ENCODE measurements around the gene PCAT6.

The PCAT6 gene

DNA sequence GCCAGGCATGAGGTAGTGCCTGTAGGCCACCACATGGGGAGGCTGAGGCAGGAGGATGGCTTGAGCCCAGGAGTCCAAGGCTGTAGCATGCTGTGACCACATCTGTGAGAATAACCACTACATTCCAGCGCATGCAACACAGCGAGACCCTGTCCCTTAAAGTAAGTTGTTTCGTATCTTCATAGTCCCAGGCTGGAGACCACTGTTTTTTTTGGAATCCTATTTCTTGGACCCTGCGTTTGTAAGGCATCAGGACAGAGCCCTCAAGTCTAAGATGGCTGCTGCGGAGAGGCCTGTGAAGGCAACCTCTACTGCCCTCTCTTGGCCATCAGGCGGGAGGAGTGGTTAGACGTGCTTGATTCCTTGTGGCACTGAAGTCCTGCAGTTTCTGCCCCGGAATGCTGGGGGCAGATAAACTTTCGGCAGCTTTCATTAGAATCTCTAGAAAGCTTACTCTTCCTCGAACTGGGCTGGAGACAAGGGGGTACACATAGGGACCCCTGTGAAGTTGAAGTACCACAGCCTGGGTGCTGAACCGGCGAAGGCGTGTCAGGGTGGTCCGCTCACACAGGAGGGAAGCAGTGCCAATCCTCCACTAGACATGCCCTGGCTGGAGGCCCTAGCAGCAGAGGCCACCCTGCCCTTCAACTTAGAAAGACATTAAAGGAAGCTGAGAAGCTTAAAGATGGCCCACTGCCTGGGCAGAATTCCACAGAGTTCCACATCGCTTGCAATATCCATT is 41.6 kb downstream of the PCAT6 start:
- peak; percentile 2 for DNase-seq

DNA sequence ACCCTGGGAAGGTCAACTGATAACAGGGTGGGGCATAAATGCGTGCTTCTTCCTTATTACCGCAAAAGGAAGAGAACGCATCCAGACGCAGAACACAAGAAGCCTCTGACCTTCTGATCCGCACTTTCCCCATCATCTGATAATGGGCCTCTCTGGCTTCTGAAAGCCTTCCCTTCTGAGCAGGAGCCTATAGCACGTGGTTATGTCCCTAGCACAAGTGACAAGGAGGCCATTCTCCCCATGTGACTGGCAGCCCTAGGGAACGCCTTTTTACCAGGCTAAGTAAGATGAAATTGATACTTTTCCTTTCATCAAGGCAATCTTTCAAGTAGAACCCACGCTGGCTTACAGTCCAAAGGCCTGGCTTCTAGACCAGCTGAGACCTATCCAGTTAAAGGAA is 44.0 kb downstream of the PCAT6 start:
- no peak for DNase-seq

DNA sequence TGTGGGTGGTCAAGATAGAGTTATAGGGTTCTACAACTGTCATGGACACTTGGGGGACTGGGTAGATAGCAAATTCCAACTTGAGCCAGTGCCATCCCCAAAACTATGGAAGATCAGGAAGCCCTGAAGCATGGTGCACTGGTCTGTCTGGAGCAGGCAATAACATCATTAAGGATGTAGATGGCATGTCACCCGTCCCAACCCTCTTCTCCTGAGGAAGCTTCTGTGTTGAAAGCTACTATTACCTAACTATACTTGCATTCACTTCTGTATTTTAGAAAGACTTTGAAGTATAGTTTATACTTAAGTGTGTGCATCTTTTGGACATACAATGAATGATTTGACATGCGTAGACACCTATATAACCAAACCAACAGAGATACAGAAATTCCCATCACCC is 45.3 kb downstream of the PCAT6 start:
- DNase-seq, result no peak

DNA sequence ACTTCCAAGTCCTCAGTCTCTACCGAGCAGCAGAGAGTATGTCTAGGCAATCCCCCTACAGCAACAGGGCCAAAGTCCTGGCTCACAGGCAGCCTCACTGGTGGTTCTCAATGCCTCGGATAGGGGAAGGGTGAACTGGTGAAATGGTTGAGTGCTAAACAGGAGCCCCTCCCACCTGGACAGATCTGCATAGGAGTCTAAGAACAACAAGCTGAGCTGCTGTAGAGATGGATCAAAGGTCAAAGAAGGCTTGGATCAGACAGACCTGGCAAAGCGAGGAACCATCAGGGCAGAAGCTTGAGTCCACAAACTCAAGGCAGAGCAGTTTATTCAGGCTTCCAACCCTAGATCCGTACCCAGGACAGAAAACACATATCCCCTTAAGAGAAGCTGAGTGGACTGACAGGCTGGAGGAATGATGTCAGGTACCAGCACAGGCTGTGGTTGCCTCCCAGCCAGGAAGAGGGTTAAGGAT is 46.4 kb downstream of the PCAT6 start:
- no peak for DNase-seq

DNA sequence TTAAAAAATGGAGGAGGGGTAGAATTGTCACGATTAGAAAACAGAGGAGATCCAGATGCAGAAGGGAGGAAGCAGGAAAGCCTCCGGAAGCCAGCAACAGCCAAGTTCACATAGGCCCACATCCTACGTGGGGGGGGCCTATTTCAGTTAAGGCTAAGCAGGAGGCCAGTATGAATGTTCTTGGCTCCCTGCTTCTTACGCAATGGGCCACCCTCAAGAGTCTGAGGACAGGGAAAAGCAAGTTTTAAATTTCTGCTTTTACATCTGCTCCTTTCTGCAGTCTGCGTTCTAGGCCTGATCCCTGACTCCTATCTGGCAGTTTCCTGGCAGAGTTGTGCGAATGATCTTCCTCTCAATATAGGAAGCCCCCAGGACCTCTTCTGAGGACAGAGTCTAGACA is 47.6 kb downstream of the PCAT6 start:
- no peak for DNase-seq

DNA sequence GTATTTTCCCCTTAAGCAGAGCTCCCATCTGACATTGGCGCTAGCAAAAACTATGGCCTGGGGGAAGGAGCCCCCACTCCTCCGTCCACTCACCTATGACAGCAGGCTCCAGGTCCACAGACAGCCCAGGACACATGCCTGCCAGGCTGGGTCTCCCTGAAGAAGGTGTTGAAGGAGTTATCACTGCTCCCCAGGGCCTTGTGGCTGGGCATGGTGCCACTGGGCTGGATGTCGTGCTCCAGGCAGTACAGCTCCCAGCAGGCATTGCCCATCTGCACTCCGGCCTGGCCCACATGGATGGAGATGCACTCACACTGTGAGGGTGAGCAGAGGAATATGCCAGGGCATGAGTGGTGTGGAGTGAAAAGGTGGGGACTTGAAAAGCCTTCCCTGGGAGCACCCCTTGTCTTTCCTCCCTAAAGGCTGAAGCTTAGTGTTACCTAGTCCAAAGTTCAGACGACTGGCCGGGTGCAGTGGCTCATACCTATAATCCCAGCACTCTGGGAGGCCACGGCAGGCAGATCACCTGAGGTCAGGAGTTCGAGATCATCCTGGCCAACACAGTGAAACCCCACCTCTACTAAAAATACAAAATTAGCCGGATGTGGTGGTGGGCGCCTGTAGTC is 48.1 kb downstream of the PCAT6 start:
- DNase-seq, result no peak

DNA sequence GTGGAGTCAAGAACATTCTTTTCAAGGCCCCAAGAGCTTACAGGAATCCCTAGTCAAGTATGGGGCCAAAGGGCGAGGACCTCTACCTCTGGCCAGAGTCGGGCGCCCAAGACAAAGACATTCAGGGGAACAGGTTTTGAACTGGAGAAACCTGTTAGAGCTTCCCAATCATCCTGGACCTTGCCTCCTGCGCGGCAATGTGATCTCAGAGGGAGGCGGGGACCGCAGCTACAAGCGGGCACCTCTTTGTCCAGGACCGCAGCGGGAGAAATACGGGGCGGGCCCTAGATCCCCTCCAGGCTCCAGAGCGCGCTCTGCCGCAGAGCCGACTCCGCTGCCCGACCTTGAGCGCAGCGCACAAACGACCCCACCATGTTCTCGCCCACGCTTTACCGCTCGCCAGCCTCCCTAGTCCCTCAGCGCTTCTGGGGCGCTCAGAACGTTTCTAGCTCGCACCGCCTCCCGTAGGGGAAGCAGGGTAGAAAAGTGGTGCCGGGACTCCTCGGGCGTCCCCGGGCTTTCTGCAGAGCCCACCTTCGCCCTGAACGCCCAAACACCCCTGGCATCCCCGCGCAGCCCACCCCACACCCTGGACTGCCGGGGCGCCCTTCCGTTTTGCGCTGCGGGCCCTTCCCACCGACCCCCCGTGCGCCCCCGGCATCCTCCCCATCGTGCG is 50.1 kb downstream of the PCAT6 start:
- peak; percentile 33 for DNase-seq
